Caco-2 (cell line): ENCODE measurements around the gene CD27. TPM values are rescaled to one million over a fixed set of nuclear protein-coding genes. Genes with fewer than 3 reads are reported as not detected.
A peak's percentile ranks its signal among the peaks of the same experiment; 100 is the strongest.

Experiments
- BruUV-seq: library from RNA; stranded (reverse); fragments of 400-500 nt; replicated peaks from 2 replicates; lab custom pipeline; 2021; lab: Mats Ljungman, UMichigan
- CTCF ChIA-PET: fragments of 300-600 bp; sonication (Branson Sonifier 250); formaldehyde crosslinking; loops from one replicate; lab custom pipeline; 2022; ENCODE audit warnings: antibody characterized with exemption; lab: Charles Lee
- POLR2A ChIA-PET: fragments of 300-600 bp; sonication (Branson Sonifier 250); formaldehyde crosslinking; loops from one replicate; lab custom pipeline; 2022; ENCODE audit warnings: antibody characterized with exemption; lab: Charles Lee
- DNase-seq, 2 experiments: peaks; one replicate each; pipeline versions ENCODE4 v3.0.0 to v3.0.0-alpha.2; 2020 to 2022
- H3K27me3 ChIP-seq: replicated peaks from 2 replicates; pipeline ENCODE4 v1.6.0; 2011; ENCODE audit warnings: low read length; ENCODE audit not compliant: control insufficient read depth, insufficient read depth
- H3K36me3 ChIP-seq: 2 replicates; pipeline ENCODE4 v1.5.1; 2011; ENCODE audit warnings: low read length; ENCODE audit not compliant: control insufficient read depth, insufficient read depth
- H3K4me1 ChIP-seq: fragments of 250-450 bp; sonication (Bioruptor Pico); 2 replicates; pipeline ENCODE4 v1.5.1; 2020; ENCODE audit warnings: mild to moderate bottlenecking
- H3K4me3 ChIP-seq: 2 replicates; pipeline ENCODE4 v1.5.1; 2011; ENCODE audit warnings: low read depth, mild to moderate bottlenecking, control low read depth, low read length
- H3K9me3 ChIP-seq: fragments of 250-450 bp; sonication (Bioruptor Pico); 2 replicates; pipeline ENCODE4 v1.5.1; 2020; ENCODE audit warnings: mild to moderate bottlenecking, moderate library complexity
- H3K27ac Mint-ChIP-seq: one replicate; pipeline ENCODE4 v1.8.0; 2022; ENCODE audit warnings: mixed read lengths; ENCODE audit not compliant: unreplicated experiment
- H3K27me3 Mint-ChIP-seq: one replicate; pipeline ENCODE4 v1.8.0; 2022; ENCODE audit warnings: mixed read lengths; ENCODE audit not compliant: insufficient read depth, unreplicated experiment
- H3K36me3 Mint-ChIP-seq: one replicate; pipeline ENCODE4 v1.8.0; 2022; ENCODE audit warnings: mild to moderate bottlenecking, mixed read lengths; ENCODE audit not compliant: insufficient read depth, unreplicated experiment
- H3K4me1 Mint-ChIP-seq: one replicate; pipeline ENCODE4 v1.8.0; 2022; ENCODE audit warnings: low read depth, mixed read lengths; ENCODE audit not compliant: unreplicated experiment
- H3K4me3 Mint-ChIP-seq: one replicate; pipeline ENCODE4 v1.8.0; 2022; ENCODE audit warnings: mild to moderate bottlenecking, moderate library complexity, mixed read lengths; ENCODE audit not compliant: unreplicated experiment
- H3K9me3 Mint-ChIP-seq: one replicate; pipeline ENCODE4 v1.8.0; 2022; ENCODE audit warnings: mixed read lengths; ENCODE audit not compliant: unreplicated experiment
- CTCF ChIP-seq, 2 experiments: fragments of 200-600 bp in 1 of 2; IDR thresholded peaks; 1 replicate in 1 of 2; 2 replicates in 1 of 2; pipeline versions ENCODE4 v1.5.1 to v1.8.0; 2011 to 2022; ENCODE audit warnings: antibody characterized with exemption in 1 of 2, control low read depth in 1 of 2, inconsistent platforms in 1 of 2, low read depth in 1 of 2, low read length in 1 of 2, mild to moderate bottlenecking in 1 of 2, moderate library complexity in 1 of 2; ENCODE audit not compliant: insufficient read depth in 1 of 2, severe bottlenecking in 1 of 2, unreplicated experiment in 1 of 2
- intact Hi-C: fragments of 100-400 bp; cut with micrococcal nuclease; formaldehyde crosslinking; loops from one replicate; pipeline ENCODE4 v1.10.0; 2022; ENCODE audit not compliant: unreplicated experiment
- total RNA-seq: library from RNA; stranded (reverse); gene quantifications from 2 replicates; pipeline ENCODE4 v1.2.3, GENCODE V29; 2022

The CD27 gene
- total RNA-seq, 1 experiment from 2014 or later, result not detected

- H3K36me3 ChIP-seq, result no peaks in the 10 kb centered on the region
- no peak overlapping the region for H3K4me3 ChIP-seq
- no peak overlapping the region for H3K4me3 Mint-ChIP-seq
- no peaks in the 10 kb centered on the region for H3K9me3 Mint-ChIP-seq
- no peaks in the 10 kb centered on the region for H3K27me3 ChIP-seq
- H3K36me3 Mint-ChIP-seq, result no peaks in the 10 kb centered on the region
- DNase-seq, result peak; percentile 87
- peaks cover 8% of the 10 kb centered on the region for H3K4me1 Mint-ChIP-seq
- H3K4me1 ChIP-seq, result peaks cover 8% of the 10 kb centered on the region
- POLR2A ChIA-PET, result interaction anchor here (0.7 to 1.1 kb wide), 2 partner anchors 111 kb away, joined by 3 to 8 read pairs; partner anchors contain the start of gene GAPDH
- no TSS peak for BruUV-seq
- peak; percentile 88 to 97 for TF ChIP-seq CTCF (IDR thresholded peaks at IDR 0.05; ENCODE audit: insufficient read depth in 1 of 2, low read depth in 1 of 2, low read length in 1 of 2, severe bottlenecking in 1 of 2, unreplicated experiment in 1 of 2)
- no peaks in the 10 kb centered on the region for H3K9me3 ChIP-seq
- intact Hi-C loops, result loop anchor here (1.0 kb wide), 4 partner anchors 42 to 115 kb away; partner anchors contain the start of gene NCAPD2
- H3K27me3 Mint-ChIP-seq, result no peaks in the 10 kb centered on the region
- H3K27ac Mint-ChIP-seq, result no peak overlapping the region
- CTCF ChIA-PET, result interaction anchor here (0.5 to 4.5 kb wide), 10 partner anchors 15 to 135 kb away, joined by 3 to 45 read pairs (median 4); partner anchors contain the start of genes TAPBPL and VAMP1
Observed at GRCh38 chr12:6423267-6424007, 21.3 kb upstream of the CD27 start.

GRCh38 chr12:6424008-6424347 lies 20.8 kb upstream of the CD27 start:
- H3K36me3 Mint-ChIP-seq, result no peaks in the 10 kb centered on the region
- peaks cover 8% of the 10 kb centered on the region for H3K4me1 Mint-ChIP-seq
- BruUV-seq, result no TSS peak
- H3K9me3 Mint-ChIP-seq, result no peaks in the 10 kb centered on the region
- H3K36me3 ChIP-seq, result no peaks in the 10 kb centered on the region
- intact Hi-C loops, result no loop called here
- no peaks in the 10 kb centered on the region for H3K9me3 ChIP-seq
- no peak for TF ChIP-seq CTCF (IDR thresholded peaks at IDR 0.05; ENCODE audit: insufficient read depth in 1 of 2, low read depth in 1 of 2, low read length in 1 of 2, severe bottlenecking in 1 of 2, unreplicated experiment in 1 of 2)
- CTCF ChIA-PET, result interaction anchor here (0.5 to 4.5 kb wide), 10 partner anchors 15 to 134 kb away, joined by 3 to 45 read pairs (median 4); partner anchors contain the start of genes TAPBPL and VAMP1
- H3K4me3 ChIP-seq, result no peak overlapping the region
- H3K4me1 ChIP-seq, result peaks cover 8% of the 10 kb centered on the region
- H3K27me3 ChIP-seq, result no peaks in the 10 kb centered on the region
- POLR2A ChIA-PET, result interaction anchor here (0.7 to 1.1 kb wide), 2 partner anchors 110 to 112 kb away, joined by 3 to 8 read pairs; partner anchors contain the start of gene GAPDH
- no peak for DNase-seq
- no peak overlapping the region for H3K27ac Mint-ChIP-seq
- H3K27me3 Mint-ChIP-seq, result no peaks in the 10 kb centered on the region
- H3K4me3 Mint-ChIP-seq, result no peak overlapping the region

- peak in 1 of 2 experiments; percentile 26 for DNase-seq
- Histone ChIP-seq H3K27me3 (no peaks in the 10 kb centered on the region), H3K9me3 (no peaks in the 10 kb centered on the region), H3K4me1 (peaks cover 8% of the 10 kb centered on the region), H3K4me3 (no peak overlapping the region), H3K36me3 (no peaks in the 10 kb centered on the region)
- H3K9me3 Mint-ChIP-seq, result no peaks in the 10 kb centered on the region
- intact Hi-C loops, result no loop called here
- H3K36me3 Mint-ChIP-seq, result no peaks in the 10 kb centered on the region
- BruUV-seq, result no TSS peak
- no peaks in the 10 kb centered on the region for H3K27me3 Mint-ChIP-seq
- H3K4me1 Mint-ChIP-seq, result peaks cover 8% of the 10 kb centered on the region
- no peak overlapping the region for H3K4me3 Mint-ChIP-seq
- no peak for TF ChIP-seq CTCF (IDR thresholded peaks at IDR 0.05; ENCODE audit: insufficient read depth in 1 of 2, low read depth in 1 of 2, low read length in 1 of 2, severe bottlenecking in 1 of 2, unreplicated experiment in 1 of 2)
- no peak overlapping the region for H3K27ac Mint-ChIP-seq
- POLR2A ChIA-PET, result interaction anchor here (0.6 kb wide), 1 partner anchor 46 kb away, joined by 5 read pairs; no protein-coding TSS in a partner anchor
- CTCF ChIA-PET, result interaction anchor here (1.7 to 4.5 kb wide), 2 partner anchors 39 to 46 kb away, joined by 10 to 45 read pairs; partner anchors contain the start of gene VAMP1
Observed at GRCh38 chr12:6424866-6425265, 19.9 kb upstream of the CD27 start.
